Neural progenitor cell (in vitro differentiated cells): ENCODE results near the gene TMUB2.

Source experiments
- EZH2phosphoT487 ChIP-seq: fragments of 200-600 bp; sonication (generic); IDR thresholded peaks from 2 replicates; pipeline ENCODE4 v1.6.1; 2017; ENCODE audit warnings: antibody characterized with exemption
- TF ChIP-seq, protein P1 (sequence below): fragments of 200-600 bp; sonication (generic); IDR thresholded peaks from 2 replicates; pipeline ENCODE4 v1.5.1; 2017; ENCODE audit warnings: antibody characterized with exemption, mild to moderate bottlenecking

DNA sequence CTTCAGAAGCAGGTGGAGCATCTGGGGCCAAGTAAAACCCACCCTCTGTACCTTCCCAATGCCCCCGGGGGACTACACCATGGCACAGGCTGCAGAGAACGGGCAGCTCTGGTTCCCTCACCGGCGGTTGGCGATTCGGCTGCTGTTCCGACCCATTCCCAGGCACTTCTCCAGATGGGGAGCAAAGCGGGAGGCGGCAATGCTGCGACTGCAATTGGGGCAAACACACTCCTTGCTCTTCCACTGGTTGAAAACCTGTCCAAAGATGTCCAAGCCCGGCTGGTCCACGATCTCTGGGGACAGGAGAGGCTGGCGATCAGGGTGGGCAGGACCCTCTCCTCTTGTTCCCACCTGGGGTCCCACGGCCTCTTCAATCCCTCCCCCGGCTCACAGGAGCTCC lies 10.3 kb downstream of the TMUB2 start:
- TF ChIP-seq, protein P1, sequence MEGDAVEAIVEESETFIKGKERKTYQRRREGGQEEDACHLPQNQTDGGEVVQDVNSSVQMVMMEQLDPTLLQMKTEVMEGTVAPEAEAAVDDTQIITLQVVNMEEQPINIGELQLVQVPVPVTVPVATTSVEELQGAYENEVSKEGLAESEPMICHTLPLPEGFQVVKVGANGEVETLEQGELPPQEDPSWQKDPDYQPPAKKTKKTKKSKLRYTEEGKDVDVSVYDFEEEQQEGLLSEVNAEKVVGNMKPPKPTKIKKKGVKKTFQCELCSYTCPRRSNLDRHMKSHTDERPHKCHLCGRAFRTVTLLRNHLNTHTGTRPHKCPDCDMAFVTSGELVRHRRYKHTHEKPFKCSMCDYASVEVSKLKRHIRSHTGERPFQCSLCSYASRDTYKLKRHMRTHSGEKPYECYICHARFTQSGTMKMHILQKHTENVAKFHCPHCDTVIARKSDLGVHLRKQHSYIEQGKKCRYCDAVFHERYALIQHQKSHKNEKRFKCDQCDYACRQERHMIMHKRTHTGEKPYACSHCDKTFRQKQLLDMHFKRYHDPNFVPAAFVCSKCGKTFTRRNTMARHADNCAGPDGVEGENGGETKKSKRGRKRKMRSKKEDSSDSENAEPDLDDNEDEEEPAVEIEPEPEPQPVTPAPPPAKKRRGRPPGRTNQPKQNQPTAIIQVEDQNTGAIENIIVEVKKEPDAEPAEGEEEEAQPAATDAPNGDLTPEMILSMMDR, result no peak
- no peak for TF ChIP-seq EZH2phosphoT487
